ENCODE measurements around the gene PDE9A. TPM values are rescaled to one million over a fixed set of nuclear protein-coding genes. Genes with fewer than 3 reads are reported as not detected.

Gene PDE9A
- total RNA-seq, 1 experiment from 2014 or later = 31.9 TPM

GRCh38 chr21:42658320-42659105, 5.1 kb downstream of the PDE9A start:
- WGBS (ENCODE audit: extremely low coverage, insufficient read length, low lambda C conversion rate) = no CpG with 5 or more reads among the region's 16 CpGs
- H3K4me1 Mint-ChIP-seq = peaks cover 32 to 34% of the 10 kb centered on the region in 2 experiments
- peak overlapping the region in 1 of 3 experiments; percentile 62; a peak in 1 of 7 replicates for H3K27ac Mint-ChIP-seq

More at GRCh38 chr21:42658320-42659105, 5.1 kb downstream of the PDE9A start:
- H3K4me3 Mint-ChIP-seq = no peak overlapping the region; a peak in 1 of 5 replicates
- Histone ChIP-seq H3K4me1 (ENCODE audit: insufficient read depth, low read length) (peaks cover 10% of the 10 kb centered on the region; the same call in 1 of the 2 replicates), H3K4me2 (ENCODE audit: insufficient read depth, insufficient read length, low read length) (no peak overlapping the region), H2BK5ac (ENCODE audit: insufficient read length, low read length) (no peak overlapping the region), H2AK5ac (ENCODE audit: insufficient read length, low read length) (no peak overlapping the region), H3K79me1 (ENCODE audit: insufficient read depth, low read depth, low read length, poor library complexity, severe bottlenecking) (no peaks in the 10 kb centered on the region), H2BK120ac (ENCODE audit: low read depth, low read length, poor library complexity, severe bottlenecking) (no peak overlapping the region), H3K4ac (ENCODE audit: low read depth, low read length) (no peak overlapping the region), H4K20me1 (ENCODE audit: control insufficient read depth, insufficient read depth, insufficient read length) (peaks cover 7% of the 10 kb centered on the region), H3K27me3 (ENCODE audit: insufficient read depth, low read length) (no peaks in the 10 kb centered on the region), H3K9ac (ENCODE audit: extremely low read depth, insufficient read length, low read length) (no peak overlapping the region), H2BK15ac (ENCODE audit: low read depth, low read length) (no peak overlapping the region), H4K8ac (replicated peaks; ENCODE audit: insufficient read length, low read depth, low read length) (no peak overlapping the region), H3K18ac (ENCODE audit: insufficient read length, low read depth, low read length) (no peak overlapping the region), H3T11ph (ENCODE audit: low read length) (no peak overlapping the region), H3K56ac (ENCODE audit: insufficient read length, low read depth, low read length) (no peak overlapping the region), H3K14ac (ENCODE audit: insufficient read depth, low read length) (no peak overlapping the region; the same call in 1 of the 2 replicates), H4K5ac (ENCODE audit: insufficient read length, low read depth, low read length) (no peak overlapping the region), H3K23me2 (ENCODE audit: insufficient read length, low read depth, low read length, poor library complexity, severe bottlenecking) (peaks cover 7% of the 10 kb centered on the region), H2BK20ac (ENCODE audit: low read depth, low read length, poor library complexity, severe bottlenecking) (no peak overlapping the region), H2BK12ac (ENCODE audit: insufficient read length, low read depth, low read length) (no peak overlapping the region), H3K9me3 (ENCODE audit: control insufficient read depth, low read depth, low read length) (no peaks in the 10 kb centered on the region), H4K91ac (ENCODE audit: insufficient read length, low read depth, low read length) (no peak overlapping the region), H2AFZ (ENCODE audit: low read length) (no peak overlapping the region), H3K79me2 (ENCODE audit: insufficient read depth, low read length) (peaks cover 35% of the 10 kb centered on the region; the same call in 1 of the 2 replicates), H3K23ac (ENCODE audit: insufficient read length, low read depth, low read length) (no peak overlapping the region), H3K27ac (ENCODE audit: insufficient read length, low read depth, low read length) (no peak overlapping the region)
- peaks cover 8 to 11% (median 9%) of the 10 kb centered on the region in 3 experiments; a peak in 6 of 7 replicates for H3K36me3 Mint-ChIP-seq (ENCODE audit: insufficient read depth in 1 of 3, low read depth in 3 of 3)
- DNase-seq = no peak
- H3K9me3 Mint-ChIP-seq = no peaks in the 10 kb centered on the region; a peak in 1 of 5 replicates
- no peak for TF ChIP-seq CTCF (conservative IDR thresholded peaks at IDR 0.05)
- H3K27me3 Mint-ChIP-seq (ENCODE audit: low read depth) = peaks cover 2% of the 10 kb centered on the region; the same call in 1 of the 2 replicates
